Dendritic cell treated with granulocyte-macrophage colony-stimulating factor and Interleukin-4, amounts not matched to agents 40 ng/mL and 50 ng/mL, for 4 days (primary cell): ENCODE results near the gene TNIK.
"Not testable (repeated sequence)": the region's sequence is repeated elsewhere in the genome, so short reads cannot be mapped to it uniquely, and the experiment has no call there.

ENCODE experiments used
- H3K27ac Mint-ChIP-seq: one replicate; pipeline ENCODE4 v1.8.0; 2022; ENCODE audit warnings: mild to moderate bottlenecking, mixed read lengths
- H3K27me3 Mint-ChIP-seq: one replicate; pipeline ENCODE4 v1.8.0; 2022; ENCODE audit warnings: mild to moderate bottlenecking, mixed read lengths
- H3K36me3 Mint-ChIP-seq: one replicate; pipeline ENCODE4 v1.8.0; 2022; ENCODE audit warnings: low read depth, mixed read lengths
- H3K4me1 Mint-ChIP-seq: one replicate; pipeline ENCODE4 v1.8.0; 2022; ENCODE audit warnings: low read depth, mixed read lengths
- H3K4me3 Mint-ChIP-seq: one replicate; pipeline ENCODE4 v1.8.0; 2022; ENCODE audit warnings: mild to moderate bottlenecking, moderate library complexity, mixed read lengths
- H3K9me3 Mint-ChIP-seq: one replicate; pipeline ENCODE4 v1.8.0; 2022; ENCODE audit warnings: mixed read lengths
- intact Hi-C: fragments of 100-400 bp; cut with micrococcal nuclease; formaldehyde crosslinking; loops from one replicate; pipeline ENCODE4 v1.15.0; 2022

Gene TNIK

GRCh38 chr3:171289291-171289690 is 170.9 kb downstream of the TNIK start:
- Mint-ChIP-seq H3K27me3 (peaks cover 1% of the 10 kb centered on the region), H3K4me3 (no peak overlapping the region), H3K4me1 (no peaks in the 10 kb centered on the region), H3K36me3 (no peaks in the 10 kb centered on the region), H3K9me3 (no peaks in the 10 kb centered on the region), H3K27ac (no peak overlapping the region)
- intact Hi-C loops, result no loop called here

GRCh38 chr3:171287761-171288160 is 172.4 kb downstream of the TNIK start:
- H3K36me3 Mint-ChIP-seq, intact Hi-C loops, H3K27ac Mint-ChIP-seq, H3K4me3 Mint-ChIP-seq, H3K9me3 Mint-ChIP-seq, H3K4me1 Mint-ChIP-seq, H3K27me3 Mint-ChIP-seq: not testable (repeated sequence)

GRCh38 chr3:171286580-171287249 is 173.5 kb downstream of the TNIK start:
- Mint-ChIP-seq H3K27me3 (peaks cover under 1% of the 10 kb centered on the region), H3K9me3 (no peaks in the 10 kb centered on the region), H3K4me1 (peaks cover 5% of the 10 kb centered on the region), H3K4me3 (no peak overlapping the region), H3K27ac (no peak overlapping the region), H3K36me3 (no peaks in the 10 kb centered on the region)
- intact Hi-C loops, result no loop called here

GRCh38 chr3:171285287-171285686 is 174.9 kb downstream of the TNIK start:
- intact Hi-C loops, result no loop called here
- Mint-ChIP-seq H3K36me3 (no peaks in the 10 kb centered on the region), H3K4me3 (no peak overlapping the region), H3K27me3 (no peaks in the 10 kb centered on the region), H3K27ac (no peak overlapping the region), H3K4me1 (peaks cover 5% of the 10 kb centered on the region), H3K9me3 (no peaks in the 10 kb centered on the region)

- H3K4me1 Mint-ChIP-seq, result peaks cover 5% of the 10 kb centered on the region
- H3K4me3 Mint-ChIP-seq, result no peak overlapping the region
- H3K27ac Mint-ChIP-seq, result no peak overlapping the region
- H3K36me3 Mint-ChIP-seq, result no peaks in the 10 kb centered on the region
- no peaks in the 10 kb centered on the region for H3K9me3 Mint-ChIP-seq
- no peaks in the 10 kb centered on the region for H3K27me3 Mint-ChIP-seq
- intact Hi-C loops, result no loop called here
These were observed 175.7 kb downstream of the TNIK start for GRCh38 chr3:171284308-171285075.

GRCh38 chr3:171283848-171284222 is 176.4 kb downstream of the TNIK start:
- intact Hi-C loops, result no loop called here

GRCh38 chr3:171283183-171283847 is 176.9 kb downstream of the TNIK start:
- intact Hi-C loops, result no loop called here
- Mint-ChIP-seq H3K27ac (no peak overlapping the region), H3K27me3 (no peaks in the 10 kb centered on the region), H3K4me3 (no peak overlapping the region), H3K36me3 (no peaks in the 10 kb centered on the region), H3K4me1 (peaks cover 5% of the 10 kb centered on the region), H3K9me3 (no peaks in the 10 kb centered on the region)

More at GRCh38 chr3:171283848-171284222, 176.4 kb downstream of the TNIK start:
- no peaks in the 10 kb centered on the region for H3K9me3 Mint-ChIP-seq
- H3K36me3 Mint-ChIP-seq, result no peaks in the 10 kb centered on the region
- no peak overlapping the region for H3K27ac Mint-ChIP-seq
- H3K27me3 Mint-ChIP-seq, result no peaks in the 10 kb centered on the region
- no peak overlapping the region for H3K4me3 Mint-ChIP-seq
- peaks cover 5% of the 10 kb centered on the region for H3K4me1 Mint-ChIP-seq

GRCh38 chr3:171282041-171282440 is 178.2 kb downstream of the TNIK start:
- Mint-ChIP-seq H3K27ac (no peak overlapping the region), H3K9me3 (no peaks in the 10 kb centered on the region), H3K27me3 (no peaks in the 10 kb centered on the region), H3K4me3 (no peak overlapping the region), H3K4me1 (peaks cover 5% of the 10 kb centered on the region), H3K36me3 (no peaks in the 10 kb centered on the region)
- intact Hi-C loops, result no loop called here

- peaks cover 5% of the 10 kb centered on the region for H3K4me1 Mint-ChIP-seq
- intact Hi-C loops, result no loop called here
- H3K27ac Mint-ChIP-seq, result no peak overlapping the region
- no peaks in the 10 kb centered on the region for H3K36me3 Mint-ChIP-seq
- H3K4me3 Mint-ChIP-seq, result no peak overlapping the region
- no peaks in the 10 kb centered on the region for H3K27me3 Mint-ChIP-seq
- no peaks in the 10 kb centered on the region for H3K9me3 Mint-ChIP-seq
These were observed 178.8 kb downstream of the TNIK start for GRCh38 chr3:171281256-171281992.

GRCh38 chr3:171279972-171280371 is 180.2 kb downstream of the TNIK start:
- intact Hi-C loops, result no loop called here
- H3K27me3 Mint-ChIP-seq, result no peaks in the 10 kb centered on the region
- H3K9me3 Mint-ChIP-seq, result no peaks in the 10 kb centered on the region
- no peak overlapping the region for H3K27ac Mint-ChIP-seq
- no peaks in the 10 kb centered on the region for H3K36me3 Mint-ChIP-seq
- H3K4me3 Mint-ChIP-seq, result no peak overlapping the region
- H3K4me1 Mint-ChIP-seq, result peaks cover 5% of the 10 kb centered on the region

- H3K4me3 Mint-ChIP-seq, result no peak overlapping the region
- H3K36me3 Mint-ChIP-seq, result no peaks in the 10 kb centered on the region
- H3K27me3 Mint-ChIP-seq, result no peaks in the 10 kb centered on the region
- H3K4me1 Mint-ChIP-seq, result peaks cover 3% of the 10 kb centered on the region
- H3K9me3 Mint-ChIP-seq, result no peaks in the 10 kb centered on the region
- intact Hi-C loops, result no loop called here
- H3K27ac Mint-ChIP-seq, result no peak overlapping the region
These were observed 182.0 kb downstream of the TNIK start for GRCh38 chr3:171278299-171278590.

- Mint-ChIP-seq H3K27ac (no peak overlapping the region), H3K36me3 (no peaks in the 10 kb centered on the region), H3K27me3 (no peaks in the 10 kb centered on the region), H3K4me1 (no peaks in the 10 kb centered on the region), H3K4me3 (no peak overlapping the region), H3K9me3 (no peaks in the 10 kb centered on the region)
- intact Hi-C loops, result no loop called here
These were observed 182.5 kb downstream of the TNIK start for GRCh38 chr3:171277456-171278298.

- no peak overlapping the region for H3K27ac Mint-ChIP-seq
- H3K36me3 Mint-ChIP-seq, result no peaks in the 10 kb centered on the region
- no peaks in the 10 kb centered on the region for H3K4me1 Mint-ChIP-seq
- H3K4me3 Mint-ChIP-seq, result no peak overlapping the region
- no peaks in the 10 kb centered on the region for H3K27me3 Mint-ChIP-seq
- intact Hi-C loops, result no loop called here
- no peaks in the 10 kb centered on the region for H3K9me3 Mint-ChIP-seq
These were observed 183.3 kb downstream of the TNIK start for GRCh38 chr3:171276923-171277322.
